GM12872 (cell line): Measurements from ENCODE around the gene RNU6-9.

Source experiments
- CTCF ChIP-seq: IDR thresholded peaks from 3 replicates; pipeline ENCODE4 v1.5.1; 2011; ENCODE audit warnings: low read depth, mild to moderate bottlenecking, low read length, moderate library complexity; ENCODE audit not compliant: insufficient read depth

Gene RNU6-9

GRCh38 chr19:919199-920050, 26.1 kb downstream of the RNU6-9 start:
- TF ChIP-seq CTCF, result no peak

GRCh38 chr19:920051-920864, 27.0 kb downstream of the RNU6-9 start:
- no peak for TF ChIP-seq CTCF

GRCh38 chr19:924553-925086, 31.3 kb downstream of the RNU6-9 start:
- no peak for TF ChIP-seq CTCF

- TF ChIP-seq CTCF, result no peak
Observed at GRCh38 chr19:925087-925525, 31.8 kb downstream of the RNU6-9 start.

GRCh38 chr19:925526-926322, 32.4 kb downstream of the RNU6-9 start, which contains the start of gene ARID3A:
ARID3A (plus strand) TSS chr19:926035; CDS start chr19:929529, 3,494 bp downstream.
- TF ChIP-seq CTCF, result no peak

- TF ChIP-seq CTCF, result no peak
Observed at GRCh38 chr19:926323-926588, 33.0 kb downstream of the RNU6-9 start.
